Limb (tissue), 2 donors: ENCODE measurements around the gene TMEM187.

Experiments used
- DNase-seq, 2 donors: peaks; one replicate each; pipeline ENCODE4 v3.0.0-alpha.2; 2016; ENCODE audit errors: extremely low spot score in 2 of 2

The TMEM187 gene

GRCh38 chrX:153934762-153935325, 37.7 kb upstream of the TMEM187 start, which contains the start of gene NAA10:
Gene NAA10, minus strand, starts transcription at chrX:153935037. Its CDS starts 133 bp downstream, at chrX:153934904.
- peak; percentile 53 to 83 for DNase-seq

GRCh38 chrX:153935326-153935851, 37.2 kb upstream of the TMEM187 start:
- DNase-seq, result no peak

- no peak for DNase-seq
These were observed 35.5 kb upstream of the TMEM187 start for GRCh38 chrX:153937056-153937455.

GRCh38 chrX:153938226-153938786, 34.2 kb upstream of the TMEM187 start:
- DNase-seq, result no peak

GRCh38 chrX:153939573-153939972, 33.0 kb upstream of the TMEM187 start:
- no peak for DNase-seq

- no peak for DNase-seq
These were observed 31.0 kb upstream of the TMEM187 start for GRCh38 chrX:153941336-153942252.

GRCh38 chrX:153944140-153944799, 28.3 kb upstream of the TMEM187 start, which contains the start of gene RENBP:
Gene RENBP, minus strand, starts transcription at chrX:153944643. Its CDS starts 33 bp downstream, at chrX:153944610.
- no peak for DNase-seq

- no peak for DNase-seq
These were observed 27.8 kb upstream of the TMEM187 start for GRCh38 chrX:153944800-153945150.

GRCh38 chrX:153945956-153946943, 26.3 kb upstream of the TMEM187 start:
- DNase-seq, result no peak

GRCh38 chrX:153947009-153947769, 25.4 kb upstream of the TMEM187 start:
- peak; percentile 27 to 74 for DNase-seq

GRCh38 chrX:153948002-153948466, 24.5 kb upstream of the TMEM187 start:
- DNase-seq, result no peak

GRCh38 chrX:153948847-153949805, 23.4 kb upstream of the TMEM187 start:
- DNase-seq, result no peak

GRCh38 chrX:153950127-153950526, 22.4 kb upstream of the TMEM187 start:
- no peak for DNase-seq

GRCh38 chrX:153951683-153952372, 20.7 kb upstream of the TMEM187 start:
- no peak for DNase-seq

- no peak for DNase-seq
These were observed 20.1 kb upstream of the TMEM187 start for GRCh38 chrX:153952373-153953026.

GRCh38 chrX:153953342-153953830, 19.2 kb upstream of the TMEM187 start:
- peak; percentile 23 to 83 for DNase-seq
